HG03280 (cell line): ENCODE measurements around the gene ELF2.
"Not testable (repeated sequence)": the region's sequence is repeated elsewhere in the genome, so short reads cannot be mapped to it uniquely, and the experiment has no call there.

Source experiments
- ATAC-seq: cut with Tn5 transposase; IDR thresholded peaks from one replicate; pipeline ENCODE4 v1.9.1; 2021; ENCODE audit warnings: mild to moderate bottlenecking, moderate library complexity; ENCODE audit not compliant: unreplicated experiment

The ELF2 gene

GRCh38 chr4:139082750-139083606 is 94.0 kb downstream of the ELF2 start:
- peak; percentile 81 for ATAC-seq

GRCh38 chr4:139078926-139079325 is 98.1 kb downstream of the ELF2 start:
- ATAC-seq = no peak

GRCh38 chr4:139077567-139078355 is 99.3 kb downstream of the ELF2 start:
- ATAC-seq = no peak

GRCh38 chr4:139076016-139076744 is 100.8 kb downstream of the ELF2 start:
- ATAC-seq = no peak

- ATAC-seq = no peak
Observed at GRCh38 chr4:139060591-139060990, 116.4 kb downstream of the ELF2 start.

- ATAC-seq = not testable (repeated sequence)
Observed at GRCh38 chr4:139059026-139059425, 118.0 kb downstream of the ELF2 start.

GRCh38 chr4:139054791-139055505 is 122.1 kb downstream of the ELF2 start:
- no peak for ATAC-seq

- no peak for ATAC-seq
Observed at GRCh38 chr4:139053909-139054308, 123.1 kb downstream of the ELF2 start.

- no peak for ATAC-seq
Observed at GRCh38 chr4:139050446-139050845, 126.6 kb downstream of the ELF2 start.

- ATAC-seq = no peak
Observed at GRCh38 chr4:139048026-139048425, 129.0 kb downstream of the ELF2 start.

- no peak for ATAC-seq
Observed at GRCh38 chr4:139044291-139044690, 132.7 kb downstream of the ELF2 start.

- no peak for ATAC-seq
Observed at GRCh38 chr4:139042981-139043460, 134.0 kb downstream of the ELF2 start.

- ATAC-seq = no peak
Observed at GRCh38 chr4:139038874-139039443, 138.1 kb downstream of the ELF2 start.

GRCh38 chr4:139036885-139037284 is 140.1 kb downstream of the ELF2 start:
- ATAC-seq = no peak

GRCh38 chr4:139035650-139036049 is 141.4 kb downstream of the ELF2 start:
- no peak for ATAC-seq

- peak; percentile 78 for ATAC-seq
Observed at GRCh38 chr4:139030614-139031235, 146.3 kb downstream of the ELF2 start.

GRCh38 chr4:139029866-139030363 is 147.1 kb downstream of the ELF2 start:
- not testable (repeated sequence) for ATAC-seq

- no peak for ATAC-seq
Observed at GRCh38 chr4:139028191-139028661, 148.8 kb downstream of the ELF2 start.

- ATAC-seq = no peak
Observed at GRCh38 chr4:139027776-139028175, 149.2 kb downstream of the ELF2 start.
